ENCODE data around the gene WNT3A. TPM values are rescaled to one million over a fixed set of nuclear protein-coding genes. Genes with fewer than 3 reads are reported as not detected.

Gene WNT3A
- polyA plus RNA-seq, 3 donors = 0.12 to 0.23 (median 0.22) TPM

DNA sequence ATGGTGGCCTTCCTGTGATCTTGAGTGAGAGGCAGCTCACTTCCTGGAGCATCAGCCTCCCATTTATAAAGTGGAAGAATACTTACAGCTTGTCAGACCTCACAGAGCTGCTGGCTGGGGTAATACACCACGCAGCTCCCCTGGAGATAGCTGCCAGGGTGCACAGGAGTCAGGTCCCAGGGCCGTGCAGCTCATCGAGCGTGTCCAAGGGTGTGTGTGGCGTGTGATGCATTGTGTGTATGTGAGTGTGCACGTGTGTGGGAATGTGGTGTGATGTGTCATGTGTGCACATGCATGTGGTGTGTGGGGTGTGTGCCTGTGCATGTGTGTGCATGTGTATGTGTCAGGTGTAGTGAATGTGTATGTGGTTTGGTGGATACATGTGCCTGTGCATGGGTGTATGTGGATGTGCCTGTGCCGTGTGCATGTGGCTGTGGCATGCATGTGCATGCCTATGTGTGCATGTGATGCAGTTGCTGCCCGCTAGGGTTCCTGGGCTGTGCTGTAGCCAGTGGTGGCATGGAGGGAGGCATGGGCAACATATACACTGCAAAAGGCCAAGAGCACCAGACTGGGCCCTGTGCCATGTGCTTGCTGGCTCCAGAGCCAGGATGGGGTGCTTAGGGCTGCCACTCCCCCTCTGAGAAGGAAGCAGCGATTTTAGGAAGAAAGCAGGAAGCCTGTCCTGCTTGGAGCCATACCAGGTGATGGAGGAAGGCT lies 24.6 kb downstream of the WNT3A start:
- DNase-seq = no peak

DNA sequence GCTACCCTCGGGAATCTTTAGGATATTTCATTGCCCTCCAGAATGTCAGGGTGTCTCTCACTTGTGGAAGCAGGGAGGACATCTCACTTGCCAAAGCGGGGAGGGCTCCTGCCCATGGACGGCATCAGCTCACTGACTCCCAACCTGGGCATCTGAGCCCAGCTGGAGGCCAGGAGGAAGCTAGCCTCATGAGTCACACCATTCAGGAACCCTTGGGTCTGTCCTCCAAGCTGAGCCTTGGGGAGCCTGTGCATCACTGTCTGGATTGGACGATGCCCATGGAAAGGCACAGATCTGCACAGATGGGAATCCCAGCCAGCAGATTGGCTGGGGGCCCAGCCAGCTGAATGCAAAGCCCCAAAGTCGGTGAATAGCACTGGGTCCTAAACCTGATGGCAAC lies 25.2 kb downstream of the WNT3A start:
- no peak for DNase-seq

DNA sequence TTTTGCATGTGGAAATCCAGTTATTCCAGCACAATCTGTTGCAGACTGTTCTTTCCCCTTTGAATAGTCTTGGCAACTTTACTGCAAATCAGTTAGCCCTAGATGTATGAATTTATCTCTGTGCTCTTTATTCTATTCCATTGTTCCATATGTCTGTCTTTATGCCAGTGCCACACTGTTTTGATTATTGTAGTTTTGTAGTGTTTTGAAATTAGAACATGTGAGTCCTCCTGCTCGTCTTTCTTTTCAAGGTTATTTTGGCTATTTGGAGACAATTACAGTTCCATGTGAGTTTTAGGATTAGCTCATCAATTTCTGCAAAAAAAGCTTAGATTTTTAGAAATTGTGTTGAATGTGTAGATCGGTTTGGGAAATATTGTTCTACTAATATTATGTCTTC lies 26.6 kb downstream of the WNT3A start:
- no peak for DNase-seq

DNA sequence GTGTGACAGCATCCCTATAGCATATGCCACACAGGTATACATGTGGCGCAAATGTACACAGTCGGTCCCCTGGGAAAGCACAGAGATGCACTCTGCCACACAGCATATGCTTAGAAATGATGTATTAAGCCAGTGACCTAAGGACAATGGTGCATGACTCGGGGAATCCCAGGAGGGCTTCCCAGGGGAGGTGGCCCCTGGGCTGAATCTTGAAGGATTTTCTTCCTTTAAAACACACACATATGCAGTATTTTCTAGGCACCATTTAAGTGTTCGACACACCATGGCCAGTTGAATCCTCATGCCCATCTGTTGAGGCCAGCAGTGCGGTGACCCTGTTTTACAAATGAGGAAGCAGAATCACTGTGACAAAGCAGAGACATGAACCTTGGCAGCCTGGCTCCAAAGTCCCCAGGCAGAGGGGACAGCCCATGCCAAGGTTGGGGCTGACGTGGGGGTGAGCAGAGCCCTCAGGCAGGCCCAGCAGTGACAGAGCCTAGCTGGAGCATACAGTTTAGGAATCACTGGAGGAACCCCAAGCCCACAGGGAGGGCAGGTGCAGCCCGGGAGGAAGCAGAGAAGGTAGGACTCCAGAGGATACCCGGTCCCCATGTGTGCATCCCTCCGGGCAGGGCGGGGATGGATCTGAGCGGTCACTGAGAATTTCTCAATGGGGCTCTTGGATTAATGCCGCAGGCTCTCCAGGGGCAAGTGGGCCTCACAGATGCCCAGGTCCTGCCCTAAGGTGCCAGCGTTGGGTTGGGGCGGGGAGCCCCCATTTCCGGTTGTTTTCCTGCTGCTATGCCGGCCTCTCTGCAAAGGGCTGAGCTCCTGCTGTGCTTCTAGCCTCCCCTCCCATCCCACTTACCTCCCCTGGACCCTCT lies 28.4 kb downstream of the WNT3A start:
- DNase-seq = no peak

DNA sequence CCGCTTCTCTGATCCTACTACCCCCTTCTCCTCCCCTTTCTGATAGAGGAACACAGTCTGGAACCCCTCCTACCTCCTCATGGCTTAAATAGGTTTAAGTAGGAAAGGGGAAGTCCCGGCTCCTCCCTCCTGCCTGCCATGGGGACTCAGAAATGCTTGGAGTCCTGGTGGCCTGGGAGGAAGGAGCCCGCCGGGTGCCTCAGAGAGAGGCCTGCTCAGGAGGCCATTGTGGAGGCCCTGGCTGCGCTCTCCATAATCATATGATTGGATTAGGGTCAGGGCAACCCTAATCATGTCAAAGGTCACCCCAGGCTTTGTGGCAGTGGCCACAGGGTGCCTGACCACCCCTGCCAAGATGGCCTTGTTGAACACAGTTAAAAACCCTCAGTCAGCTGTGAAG lies 29.0 kb downstream of the WNT3A start:
- no peak for DNase-seq

DNA sequence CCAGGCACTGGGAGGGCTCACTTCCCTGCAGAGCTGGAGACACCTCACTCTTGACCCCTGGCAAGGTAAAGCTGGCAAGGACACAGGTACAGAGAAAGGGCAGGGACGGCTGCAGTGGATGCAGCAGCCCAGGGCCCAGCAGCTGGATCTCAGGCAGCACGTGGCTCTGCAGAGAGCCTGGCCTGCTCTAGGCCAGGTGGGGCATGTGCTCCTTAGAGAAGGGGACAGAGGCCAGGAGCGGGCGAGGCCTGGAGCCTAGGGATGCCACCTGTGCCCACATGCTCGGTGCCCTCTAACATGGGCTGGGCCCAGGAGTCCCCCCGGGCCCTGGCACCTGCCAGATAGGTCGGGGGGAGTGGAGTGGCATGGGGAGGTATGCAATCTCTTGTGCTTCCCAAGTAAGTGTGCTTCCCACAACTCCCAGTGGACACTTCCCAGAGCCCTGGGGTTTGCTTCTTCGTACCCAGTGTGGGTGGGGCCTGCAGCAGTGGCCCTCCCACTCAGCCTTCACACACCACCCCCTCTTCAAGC lies 30.0 kb downstream of the WNT3A start:
- DNase-seq = no peak

DNA sequence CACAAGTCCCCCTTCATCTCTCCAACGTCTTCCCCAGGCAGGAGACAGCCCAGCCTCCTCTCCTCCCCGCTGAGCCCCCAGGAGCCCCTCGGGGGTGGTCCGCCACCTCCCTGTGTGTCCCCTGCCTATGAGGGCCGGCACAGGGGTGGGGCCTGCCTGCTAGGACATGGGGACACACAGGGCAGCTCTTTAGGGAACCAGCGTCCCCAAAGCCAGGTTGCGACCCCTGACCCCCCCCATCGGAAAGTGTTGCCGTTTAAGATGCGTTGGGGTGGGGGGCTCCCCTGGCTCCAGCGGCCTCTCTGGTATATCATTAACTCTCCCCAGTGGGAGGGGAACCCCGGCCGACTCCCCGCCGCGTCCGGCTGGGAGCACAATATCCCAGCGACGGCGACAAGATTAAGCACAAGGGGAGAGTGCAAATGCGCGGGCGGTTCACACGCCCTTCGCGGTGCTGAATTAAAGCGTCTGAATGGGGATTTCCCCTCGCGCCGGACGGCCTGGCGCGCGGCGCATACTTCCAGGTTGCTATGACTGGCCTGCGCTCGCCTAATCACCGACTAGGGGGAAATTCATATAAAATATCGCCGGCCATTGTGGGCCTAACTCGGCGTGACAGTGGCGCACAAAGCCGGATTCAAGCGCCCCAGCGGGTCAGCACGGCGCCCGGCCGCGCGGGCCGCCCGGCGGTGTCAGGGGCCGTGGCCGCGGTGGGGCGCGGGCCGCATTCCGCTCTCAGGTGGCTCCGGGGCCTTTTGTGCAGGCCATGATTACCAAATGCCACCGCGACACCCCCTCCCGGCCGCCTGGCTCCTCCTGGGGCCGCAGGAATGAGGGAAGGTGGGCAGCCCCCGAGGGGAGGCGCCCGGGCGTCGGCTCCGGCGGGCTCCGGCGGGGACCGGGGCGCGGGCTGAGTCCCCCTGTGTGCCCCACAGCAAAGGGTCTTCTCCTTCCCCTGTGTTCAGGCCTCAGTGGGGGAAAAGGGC lies 30.9 kb downstream of the WNT3A start:
- peak; percentile 47 for DNase-seq

DNA sequence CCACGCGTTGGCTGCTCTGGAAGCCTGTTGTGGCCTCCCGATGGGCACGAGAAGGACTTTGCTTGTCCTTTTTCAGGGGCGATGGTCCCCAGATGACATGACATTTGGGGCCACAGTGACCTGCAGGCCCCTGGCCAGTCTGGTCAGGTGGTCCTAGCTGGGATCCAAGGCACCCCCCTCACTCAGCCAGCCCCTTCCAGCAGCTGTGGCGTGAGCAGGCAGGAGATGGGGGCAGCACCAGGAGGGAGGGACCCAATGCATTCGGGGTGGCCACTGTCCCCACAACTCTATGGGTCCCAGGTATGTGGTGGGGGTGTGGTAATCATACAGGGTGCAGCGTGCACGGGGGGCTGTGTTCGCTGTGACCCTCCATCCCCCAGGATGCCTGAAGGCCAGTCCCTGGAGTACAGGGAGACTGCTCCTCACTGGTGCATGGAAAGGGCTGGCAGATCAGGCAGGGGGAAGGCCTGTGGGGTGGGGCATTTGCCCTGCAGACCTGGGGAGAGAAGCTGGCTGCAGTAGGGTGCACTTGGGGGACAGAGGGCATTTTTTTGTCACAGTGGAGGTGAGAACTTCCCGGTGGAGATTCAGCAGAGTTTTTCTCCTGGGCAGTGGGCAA lies 31.7 kb downstream of the WNT3A start:
- no peak for DNase-seq

DNA sequence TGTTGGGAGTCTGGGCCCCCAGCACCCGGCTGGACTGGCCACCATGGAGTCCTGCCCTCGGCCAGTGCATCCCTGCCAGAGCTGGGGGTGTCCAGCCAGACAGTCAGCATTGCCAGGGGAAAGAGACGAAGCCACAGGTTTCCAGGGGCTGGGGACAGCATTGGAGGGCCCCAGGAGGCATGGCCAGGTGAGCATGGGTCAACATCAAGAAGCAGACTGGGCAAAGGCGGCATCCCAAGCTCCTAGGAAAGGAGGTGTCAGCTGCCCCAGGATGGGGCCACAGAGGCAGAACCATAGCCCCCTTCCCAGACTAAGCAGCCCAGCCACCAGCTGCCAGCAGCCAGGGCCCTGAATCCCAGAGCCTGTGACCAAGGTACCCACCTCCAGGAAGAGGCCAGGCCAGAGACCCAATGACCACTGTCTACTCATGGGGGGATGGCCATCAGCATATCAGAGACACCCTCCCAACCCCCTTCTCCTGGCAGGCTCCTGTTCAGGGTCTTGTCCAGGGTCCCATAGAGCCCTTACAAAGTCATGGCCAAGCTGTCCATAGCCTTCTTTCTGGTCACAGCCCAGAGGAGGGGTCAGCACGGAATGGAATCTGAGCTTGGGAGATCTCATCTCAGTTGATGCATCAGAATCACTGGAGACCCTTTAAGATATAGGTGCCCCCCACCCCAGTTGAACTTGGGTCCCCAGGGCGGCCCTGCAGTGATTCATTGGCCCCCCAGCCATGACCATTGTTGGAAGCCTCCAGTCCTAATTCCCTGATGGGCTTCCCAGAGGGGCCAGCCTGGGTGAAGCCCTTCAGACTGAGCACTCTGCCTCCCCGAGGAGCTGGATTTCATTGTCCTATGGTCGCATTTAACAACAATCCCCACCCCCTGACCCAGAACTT lies 32.5 kb downstream of the WNT3A start:
- DNase-seq = no peak

DNA sequence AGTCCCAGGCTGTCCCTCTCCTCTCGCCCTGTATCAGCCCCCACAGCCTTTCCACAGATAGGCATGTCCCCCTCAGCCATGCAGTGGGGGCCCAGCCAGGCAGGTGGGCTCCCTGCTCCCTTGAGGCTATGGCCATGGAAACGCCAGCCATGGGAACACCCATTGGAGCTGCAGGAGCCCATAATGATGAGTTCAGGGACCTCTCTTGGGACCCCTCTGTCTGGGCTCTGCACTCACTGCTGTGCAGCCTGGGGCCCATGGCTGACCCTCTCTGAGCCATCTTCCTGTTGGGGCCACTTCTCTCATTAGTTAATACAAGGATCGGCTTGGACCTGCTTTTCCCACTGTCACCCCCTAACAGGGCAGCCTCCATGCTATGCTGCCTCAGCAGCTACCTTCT lies 33.2 kb downstream of the WNT3A start:
- no peak for DNase-seq

DNA sequence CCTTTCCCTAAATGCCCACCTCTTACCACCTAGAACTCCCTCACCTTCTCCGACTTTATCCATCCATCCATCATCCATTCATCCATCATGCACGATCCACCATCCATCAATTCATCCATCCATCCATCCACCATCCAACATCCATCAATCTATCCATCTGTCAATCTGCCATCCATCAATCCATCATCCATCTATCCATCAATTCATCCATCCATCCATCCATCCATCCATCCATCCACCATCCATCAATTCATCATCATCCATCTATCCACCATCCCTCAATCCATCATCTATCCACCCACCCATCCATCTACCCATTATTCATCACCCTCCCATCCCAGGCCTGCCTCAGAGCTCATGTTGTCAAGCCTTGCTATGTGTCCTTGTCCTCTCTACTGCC lies 34.5 kb downstream of the WNT3A start:
- no peak for DNase-seq

DNA sequence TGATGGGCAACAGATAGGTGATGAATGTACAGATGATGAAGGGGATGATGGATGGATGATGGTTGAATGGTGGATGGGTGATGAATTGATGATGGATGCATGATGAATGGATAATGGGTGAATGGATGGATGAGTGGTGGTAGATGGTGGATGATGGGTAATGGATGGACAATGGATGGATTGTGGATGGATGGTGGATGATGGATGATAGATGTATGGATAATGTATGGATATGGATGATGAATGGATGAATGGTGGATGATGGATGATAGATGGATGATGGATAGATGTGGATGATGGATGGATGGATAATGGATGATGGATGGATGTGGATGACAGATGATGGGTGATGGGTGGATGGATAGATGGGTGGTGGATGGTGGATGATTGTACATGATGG lies 35.7 kb downstream of the WNT3A start:
- DNase-seq = no peak

DNA sequence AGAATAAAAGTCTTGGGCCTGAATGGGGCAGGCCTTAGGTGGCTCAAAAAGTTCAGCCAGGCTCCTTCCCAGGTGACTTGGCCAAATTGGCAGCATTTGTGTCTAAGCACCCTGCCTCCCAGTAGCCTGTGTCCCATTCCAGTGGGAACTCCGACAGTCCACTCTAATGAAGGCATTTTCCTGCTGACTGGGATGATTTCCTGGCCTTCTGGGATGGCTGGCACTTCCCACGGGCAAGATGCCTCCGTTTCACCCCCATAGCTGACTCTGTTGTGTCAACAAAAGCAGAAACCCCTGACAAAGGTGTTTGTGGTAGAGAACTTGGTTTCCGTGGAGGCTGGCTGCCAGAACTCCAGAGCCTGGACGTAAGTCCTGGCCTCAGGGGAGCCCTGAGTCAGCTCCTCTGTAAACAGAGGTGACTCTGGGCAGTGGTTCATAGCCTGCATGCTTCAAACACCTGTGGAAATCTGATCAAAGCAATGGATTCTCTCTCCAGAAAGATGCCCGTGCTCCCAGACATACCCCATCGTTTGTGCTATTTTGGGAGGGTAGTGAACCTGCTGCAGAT lies 36.6 kb downstream of the WNT3A start:
- no peak for DNase-seq

DNA sequence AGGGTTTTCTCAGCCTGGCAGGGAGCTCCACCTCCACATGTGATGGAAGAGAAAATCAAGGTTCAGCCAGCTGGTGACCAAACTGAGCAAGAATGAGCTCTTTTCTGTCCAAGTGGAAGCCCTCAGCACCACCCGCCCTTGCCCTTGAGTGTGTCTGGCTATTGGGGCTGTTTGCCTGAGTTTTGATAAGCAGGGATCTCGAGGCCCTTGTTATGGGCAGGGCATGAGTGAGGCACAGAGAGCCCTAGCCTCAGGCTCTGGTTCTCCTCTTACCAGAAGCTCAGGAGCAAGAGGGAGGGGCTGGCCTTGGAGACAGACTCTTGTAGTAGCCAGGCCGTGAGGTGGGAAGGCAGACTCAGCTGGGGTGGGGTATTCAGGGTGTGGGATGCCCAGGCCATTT lies 38.2 kb downstream of the WNT3A start:
- no peak for DNase-seq

DNA sequence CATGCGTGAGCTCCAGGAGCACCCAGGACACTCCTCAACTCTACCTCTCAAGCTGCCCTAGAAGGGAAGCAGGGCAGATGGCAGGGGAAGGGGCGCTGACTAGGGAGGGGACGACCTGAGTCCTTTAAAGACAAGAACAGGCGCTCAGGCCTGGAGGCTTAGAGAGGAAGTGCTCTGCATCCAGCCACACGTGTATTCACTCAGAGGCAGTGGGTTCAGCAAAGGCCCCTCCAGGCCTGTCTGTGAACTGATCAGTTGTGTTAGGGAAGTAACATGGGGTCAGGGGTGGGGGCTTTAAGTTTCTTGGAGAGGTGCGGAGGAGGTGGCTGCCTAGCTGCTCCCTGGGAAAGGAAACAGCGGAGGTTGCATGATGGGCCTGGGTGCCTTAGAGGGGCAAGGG lies 38.6 kb downstream of the WNT3A start:
- no peak for DNase-seq

DNA sequence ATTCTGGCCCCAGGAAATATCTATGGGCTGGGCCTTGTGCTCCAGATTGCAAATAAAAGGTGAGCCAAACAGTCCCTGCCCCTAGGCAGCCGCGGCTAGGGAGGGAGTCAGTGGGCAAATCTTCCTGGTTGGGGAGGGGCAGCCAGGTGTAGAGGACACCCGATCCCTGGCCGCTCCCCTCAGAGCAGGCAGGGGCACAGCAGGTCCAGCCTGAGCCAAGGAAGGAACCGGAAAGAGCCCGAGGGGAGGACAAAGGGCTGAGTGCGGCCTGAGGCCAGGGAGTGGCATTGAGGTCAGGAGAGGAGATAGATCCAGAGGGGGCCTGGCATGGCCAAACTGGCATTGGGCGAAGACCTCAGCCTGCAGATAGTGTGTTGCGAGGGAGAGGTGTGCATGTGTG lies 39.1 kb downstream of the WNT3A start:
- DNase-seq = no peak

DNA sequence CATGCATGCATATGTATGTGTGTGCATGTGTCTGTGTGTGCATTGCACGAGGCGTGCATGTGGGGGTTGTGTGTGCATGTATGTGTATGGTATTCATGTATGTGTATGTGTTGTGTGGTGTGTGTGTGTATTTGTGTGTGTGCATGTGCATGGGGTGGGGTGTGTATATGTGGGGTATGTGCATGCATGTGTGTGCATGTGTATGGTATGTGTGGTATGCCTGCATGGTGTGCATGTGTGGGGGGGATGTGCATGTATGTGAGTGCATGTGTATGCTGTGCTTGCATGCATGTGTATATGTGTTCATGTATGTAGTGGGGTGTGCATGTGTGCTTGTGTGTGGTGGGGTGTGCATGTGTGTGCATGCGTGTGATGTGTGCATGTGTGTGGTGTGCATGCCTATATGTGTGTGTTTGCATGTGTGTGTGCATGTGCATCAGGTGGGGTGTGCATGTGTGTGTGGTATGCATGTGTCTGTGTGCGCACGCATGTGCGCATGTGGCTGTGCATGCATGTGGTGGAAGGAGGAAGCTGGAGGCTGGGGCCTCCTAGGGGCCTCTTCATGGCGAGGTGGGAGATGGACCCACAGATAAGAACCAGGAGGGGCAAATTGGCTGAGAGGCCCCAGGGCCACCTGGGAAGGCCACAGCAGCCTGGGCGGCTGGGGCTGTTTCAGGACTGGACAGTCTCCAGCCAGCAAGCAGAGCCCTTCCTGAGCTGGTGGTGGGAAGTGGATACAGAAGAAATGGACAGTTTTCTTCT lies 39.8 kb downstream of the WNT3A start:
- DNase-seq = no peak

DNA sequence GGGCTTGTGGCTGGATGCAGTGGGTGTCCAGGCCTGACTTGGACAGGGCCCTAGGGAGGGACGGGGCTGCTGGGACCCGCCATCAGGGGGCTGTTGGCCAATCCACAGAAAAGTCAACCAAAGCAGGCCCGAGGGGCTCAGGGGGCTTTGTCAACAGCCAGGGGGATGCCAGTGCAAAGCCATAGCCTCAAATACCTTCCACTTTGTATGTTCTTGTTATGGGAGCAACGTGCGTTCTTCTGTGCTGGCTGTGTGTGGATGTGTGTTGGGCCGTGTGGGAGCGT lies 40.3 kb downstream of the WNT3A start:
- DNase-seq = no peak

DNA sequence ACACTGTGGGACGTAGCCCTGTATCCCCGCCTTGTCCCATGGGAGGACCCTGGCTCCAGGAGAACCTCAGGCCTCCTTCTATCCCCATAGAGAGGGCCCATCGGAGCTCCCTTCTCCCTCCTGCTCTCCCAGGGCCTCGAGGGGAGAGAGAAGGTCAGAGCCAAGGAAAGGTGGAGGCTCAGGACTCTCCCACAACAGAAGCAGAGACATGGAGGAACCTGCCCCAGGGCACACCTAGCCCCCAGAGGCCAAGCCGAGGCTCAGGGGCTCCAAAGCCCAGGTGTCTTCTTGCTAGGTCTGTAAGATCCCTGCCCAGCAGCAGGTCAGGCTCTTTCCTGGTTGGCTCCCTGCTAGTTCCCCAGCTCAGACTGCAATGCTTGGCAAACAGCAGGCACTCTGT lies 41.3 kb downstream of the WNT3A start:
- no peak for DNase-seq

Measured in renal pelvis (tissue), 4 donors.